Ramos (cell line): ENCODE measurements around the gene ENO1.

Experiments
- in situ Hi-C: fragments of 300-500 bp; cut with MboI; formaldehyde crosslinking; loops from one replicate; pipeline ENCODE4 v1.14.3; 2022; ENCODE audit warnings: low sequenced_read_pairs; ENCODE audit not compliant: unreplicated experiment

Gene ENO1

DNA sequence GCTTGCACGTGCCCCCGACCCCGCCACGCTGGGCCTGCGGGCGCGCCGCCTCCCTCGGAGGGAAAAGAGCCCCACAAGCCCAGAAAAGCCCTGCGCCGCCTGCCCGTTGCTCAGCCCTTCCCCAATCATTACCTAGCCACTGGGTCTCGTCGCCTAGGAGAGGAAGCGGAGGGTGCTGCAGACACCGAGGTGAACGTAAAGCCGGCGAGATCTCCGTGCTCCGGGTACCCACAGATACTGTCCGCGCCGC lies at the start of gene ENO1:
Gene ENO1, minus strand, starts transcription at position 239 of the 250 bp plus-strand sequence. CDS start 3,778 bp downstream, outside the sequence.
- in situ Hi-C loops = no loop called here

DNA sequence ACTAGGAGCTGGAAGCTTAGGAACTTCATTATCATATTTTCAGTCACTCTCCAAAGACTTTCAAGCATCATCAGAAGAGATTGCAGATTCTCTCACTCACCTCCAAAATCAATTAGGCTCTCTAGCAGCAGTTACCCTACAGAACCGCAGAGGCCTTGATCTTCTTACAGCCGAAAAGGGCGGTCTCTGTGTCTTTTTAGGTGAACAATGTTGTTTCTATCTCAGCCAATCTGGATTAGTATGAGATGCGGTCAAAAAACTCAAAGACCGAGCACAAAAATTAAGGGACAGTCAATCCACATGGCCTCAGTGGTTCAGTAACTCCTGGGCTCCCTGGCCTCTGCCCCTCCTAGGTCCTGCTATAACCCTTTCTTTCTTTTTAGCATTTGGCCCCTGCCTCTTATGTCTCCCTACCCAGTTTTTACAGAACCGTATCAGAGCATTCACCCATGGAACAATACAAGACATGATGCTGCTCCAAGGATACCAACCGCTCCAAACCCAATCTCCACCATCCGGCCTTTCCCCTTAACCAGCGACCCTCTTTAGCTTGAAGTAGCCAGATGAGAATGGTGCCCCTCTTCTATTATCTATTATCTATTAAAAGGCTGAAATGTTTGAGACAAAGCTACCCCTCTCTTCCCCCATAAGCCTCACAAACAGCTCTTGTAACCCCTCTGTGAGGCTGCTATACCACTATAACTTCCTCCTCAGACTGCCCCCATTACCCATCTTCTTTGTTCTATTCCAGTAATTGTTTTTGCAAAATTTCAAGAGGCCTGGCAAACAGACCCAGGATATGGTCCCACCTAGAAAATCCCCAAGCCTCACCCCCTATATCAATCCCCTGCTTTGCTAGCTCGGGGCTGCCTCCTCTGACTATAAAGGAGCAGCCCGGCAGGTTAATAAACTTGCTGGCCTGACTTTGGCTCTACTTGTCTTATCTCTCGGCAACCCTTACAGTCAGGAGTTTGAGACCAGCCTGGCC lies 48.5 kb upstream of the ENO1 start:
- in situ Hi-C loops = loop anchor here (10.0 kb wide), 1 partner anchor 178 kb away; no protein-coding TSS in a partner anchor

DNA sequence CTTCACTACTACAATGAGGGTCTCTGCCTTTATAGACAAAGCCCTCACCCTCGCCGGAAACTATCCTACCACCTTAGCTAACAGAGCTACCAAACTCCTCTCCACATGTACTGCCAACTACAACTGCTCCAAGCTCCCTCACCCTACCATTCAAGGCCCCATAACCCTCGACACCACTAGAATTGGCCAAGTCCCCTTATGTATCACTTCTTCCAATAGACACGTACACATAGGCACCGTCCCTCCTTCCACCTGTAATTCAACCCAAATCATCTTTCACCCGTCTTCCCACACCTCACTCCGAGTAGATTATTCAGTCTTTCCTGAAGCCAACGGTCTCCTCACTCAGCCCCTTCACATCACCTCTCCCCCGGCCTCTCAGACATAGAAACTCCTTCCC lies 47.5 kb upstream of the ENO1 start:
- in situ Hi-C loops = loop anchor here (10.0 kb wide), 1 partner anchor 179 kb away; no protein-coding TSS in a partner anchor

DNA sequence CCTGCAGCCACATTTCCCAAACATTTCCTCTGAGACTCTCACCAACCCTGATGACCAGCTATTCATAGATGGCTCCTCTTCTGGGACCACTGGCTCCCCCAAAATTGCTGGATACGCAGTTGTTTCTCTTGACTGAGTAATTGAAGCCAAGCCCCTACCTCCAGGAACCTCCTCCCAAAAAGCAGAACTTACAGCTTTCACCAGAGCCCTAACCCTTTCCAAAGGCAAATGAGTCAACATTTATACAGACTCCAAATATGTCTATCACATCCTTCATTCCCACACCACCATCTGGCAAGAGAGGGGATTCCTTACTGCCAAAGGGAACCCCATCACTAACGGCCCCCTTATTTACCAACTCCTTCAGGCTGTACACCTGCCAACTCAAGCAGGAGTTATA lies 46.9 kb upstream of the ENO1 start:
- in situ Hi-C loops = loop anchor here (10.0 kb wide), 1 partner anchor 179 kb away; no protein-coding TSS in a partner anchor

DNA sequence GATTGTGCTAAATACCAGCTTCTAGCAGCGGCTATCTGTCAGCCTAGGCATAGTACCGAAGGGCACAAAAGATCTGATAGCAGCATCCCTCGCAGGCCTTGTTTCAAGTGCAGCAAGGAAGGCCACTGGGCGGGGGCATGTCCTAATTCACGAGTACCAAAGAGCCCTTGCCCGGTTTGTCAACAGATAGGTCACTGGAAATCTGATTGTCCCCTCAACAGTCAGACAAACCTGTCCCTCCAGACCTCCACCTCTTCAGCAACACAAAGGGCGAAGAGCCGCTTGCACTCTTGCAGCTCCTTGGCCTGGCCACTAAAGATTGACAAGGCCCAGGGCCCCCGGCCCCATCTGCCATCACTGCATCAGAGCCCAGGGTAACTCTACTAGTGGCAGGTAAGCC lies 44.5 kb upstream of the ENO1 start:
- in situ Hi-C loops = loop anchor here (10.0 to 25.0 kb wide), 2 partner anchors 182 to 564 kb away; no protein-coding TSS in a partner anchor

DNA sequence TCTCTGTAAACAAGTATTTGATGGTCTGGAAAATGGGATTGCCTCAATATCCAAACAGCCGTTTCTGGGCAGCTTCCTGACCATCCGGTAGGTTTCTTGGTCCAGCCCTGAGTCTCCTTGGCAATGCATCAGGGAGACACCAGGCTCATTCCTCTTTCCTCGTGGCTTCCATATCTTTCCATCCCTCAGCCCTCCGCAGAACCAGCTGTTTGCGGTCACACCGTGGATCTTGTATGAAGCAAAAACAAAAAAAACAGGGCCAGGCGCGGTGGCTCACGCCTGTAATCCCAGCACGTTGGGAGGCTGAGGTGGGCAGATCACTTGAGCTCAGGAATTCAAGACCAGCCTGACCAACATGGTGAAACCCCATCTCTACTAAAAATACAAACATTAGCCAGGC lies 39.0 kb upstream of the ENO1 start:
- in situ Hi-C loops = loop anchor here (5.0 to 25.0 kb wide), 2 partner anchors 75 to 570 kb away; no protein-coding TSS in a partner anchor

DNA sequence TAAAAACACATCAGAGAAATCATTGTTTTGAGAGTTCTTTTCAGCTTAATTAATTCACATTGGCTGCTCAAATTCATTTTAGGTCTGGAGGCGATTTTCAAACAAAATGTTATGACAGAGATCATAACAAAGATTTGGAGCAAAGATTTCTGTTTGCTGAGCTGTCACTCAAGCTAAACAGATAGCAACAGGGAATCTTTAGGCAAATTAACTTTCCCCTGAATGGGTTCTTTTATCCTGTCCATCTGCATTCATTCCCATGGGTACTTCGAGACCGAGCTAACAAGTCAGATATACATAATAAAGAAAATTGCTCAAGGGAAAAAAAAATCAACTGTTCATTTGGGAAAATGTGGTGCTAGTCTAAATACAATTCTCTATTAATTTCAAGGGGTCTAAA lies 37.0 kb upstream of the ENO1 start:
- in situ Hi-C loops = loop anchor here (5.0 to 25.0 kb wide), 2 partner anchors 77 to 572 kb away; no protein-coding TSS in a partner anchor

DNA sequence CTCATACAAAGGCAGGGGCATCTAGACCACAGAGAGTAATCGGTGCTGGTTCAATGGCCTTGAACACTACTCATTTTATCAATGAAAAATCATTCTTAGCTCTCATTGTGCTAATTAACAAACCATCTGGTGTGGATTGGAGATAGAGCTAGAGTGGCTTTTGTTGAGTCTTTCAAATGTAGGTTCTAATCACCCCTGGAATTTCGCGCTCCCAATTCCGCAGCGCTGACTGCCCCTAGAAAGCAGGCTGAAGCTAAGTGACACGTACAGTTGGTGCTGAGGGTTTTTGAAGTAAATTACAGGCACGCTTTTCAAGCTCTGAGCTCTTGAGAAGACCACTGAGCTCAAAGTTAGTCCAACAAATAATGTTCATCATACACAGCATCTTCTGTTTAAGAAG lies 36.0 kb upstream of the ENO1 start:
- in situ Hi-C loops = loop anchor here (25.0 kb wide), 1 partner anchor 573 kb away; no protein-coding TSS in a partner anchor

DNA sequence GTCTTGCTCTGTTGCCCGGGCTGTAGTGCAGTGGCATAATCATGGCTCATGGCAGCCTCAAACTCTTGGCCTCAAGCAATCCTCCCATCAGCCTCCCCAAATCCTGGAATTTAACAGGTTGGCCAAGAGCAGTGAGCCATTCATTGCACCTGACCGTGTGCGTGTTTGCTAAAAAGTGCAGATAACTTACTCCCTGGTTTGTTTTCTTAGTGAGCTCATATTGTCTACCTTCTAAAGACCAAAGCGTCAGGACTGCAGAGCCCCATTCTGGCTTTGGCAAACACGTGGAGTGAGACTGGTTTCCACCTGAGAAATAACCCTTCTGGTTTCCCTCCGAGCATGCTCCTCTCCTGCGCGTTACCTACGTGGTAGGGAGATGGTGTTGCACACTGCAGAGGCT lies 35.0 kb upstream of the ENO1 start:
- in situ Hi-C loops = loop anchor here (25.0 kb wide), 1 partner anchor 574 kb away; no protein-coding TSS in a partner anchor

DNA sequence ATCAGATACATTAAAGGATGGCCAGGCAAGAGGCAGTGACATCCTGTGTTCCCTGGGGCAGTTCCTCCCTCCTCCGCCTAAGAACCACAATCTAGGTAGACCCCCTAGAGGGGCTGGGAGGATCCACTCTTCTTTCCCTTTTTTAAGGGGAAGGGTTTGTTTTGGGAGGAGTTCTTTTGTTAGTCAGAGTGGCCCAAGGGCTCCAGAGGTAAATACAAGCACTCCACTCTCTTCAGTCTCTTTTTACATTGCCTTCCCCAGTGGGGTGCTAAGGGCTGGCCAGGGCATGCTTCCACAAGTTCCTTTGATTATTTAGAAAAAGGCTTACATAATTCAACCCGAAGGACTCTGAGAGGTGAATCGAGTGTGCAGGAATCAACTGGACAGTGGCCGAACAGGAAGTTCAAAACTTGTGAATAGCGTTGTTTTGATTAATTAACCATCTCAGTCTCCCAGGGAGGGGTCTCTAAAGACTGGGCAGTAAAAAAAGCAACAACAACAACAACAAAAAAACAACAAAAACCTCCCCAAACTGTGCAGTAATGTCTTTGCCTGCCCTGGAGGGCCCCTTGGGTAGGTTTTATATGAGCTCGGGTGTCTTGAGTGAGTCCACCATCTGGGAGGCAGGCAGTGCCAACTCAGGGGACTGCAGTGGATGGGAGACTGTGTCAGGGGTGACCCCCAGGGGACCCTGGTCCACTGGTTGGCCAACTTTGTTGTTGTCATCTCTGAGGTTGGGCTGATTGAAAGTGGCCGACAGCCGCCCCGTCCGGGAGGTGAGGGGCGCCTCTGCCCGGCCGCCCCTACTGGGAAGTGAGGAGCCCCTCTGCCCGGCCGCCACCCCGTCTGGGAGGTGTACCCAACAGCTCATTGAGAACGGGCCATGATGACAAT lies 33.2 kb upstream of the ENO1 start:
- in situ Hi-C loops = loop anchor here (25.0 kb wide), 1 partner anchor 576 kb away; no protein-coding TSS in a partner anchor

DNA sequence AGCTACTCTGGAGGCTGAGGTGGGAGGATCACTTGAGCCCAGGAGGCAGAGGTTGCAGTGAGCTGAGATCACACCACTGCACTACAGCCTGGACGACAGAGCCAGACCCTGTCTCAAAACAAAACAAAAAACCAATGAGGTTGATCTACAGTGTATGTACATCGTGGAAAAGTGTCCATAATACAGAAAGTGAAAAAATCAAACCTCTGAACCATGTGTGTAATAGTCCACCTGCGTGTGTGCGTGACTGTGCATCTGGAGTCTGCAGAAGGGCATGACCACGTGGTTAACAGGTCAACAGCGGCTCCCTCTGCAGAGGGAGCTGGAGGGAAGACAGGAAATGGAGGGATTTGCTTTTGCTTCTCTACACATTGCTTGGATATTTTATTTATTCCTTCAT lies 32.4 kb upstream of the ENO1 start:
- in situ Hi-C loops = loop anchor here (25.0 kb wide), 1 partner anchor 576 kb away; no protein-coding TSS in a partner anchor

DNA sequence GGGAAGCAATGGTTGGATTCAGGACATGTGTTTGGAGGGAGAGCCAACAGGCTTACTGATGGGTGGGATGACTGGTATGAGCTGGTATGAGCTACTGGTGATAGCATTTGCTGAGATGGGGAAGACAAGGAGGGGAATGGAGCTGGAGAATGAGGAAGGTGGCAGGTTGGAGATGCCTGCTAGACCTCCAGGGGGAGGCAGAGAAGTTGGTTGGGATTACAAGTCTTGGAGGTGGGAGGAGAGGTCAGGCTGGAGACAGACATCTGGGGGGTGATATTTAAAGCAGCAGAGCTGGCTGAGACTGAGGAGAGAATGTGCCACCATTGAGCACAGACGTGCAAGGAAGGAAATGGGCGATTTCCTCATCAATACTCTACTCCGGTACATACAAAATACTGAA lies 31.8 kb upstream of the ENO1 start:
- in situ Hi-C loops = loop anchor here (25.0 kb wide), 1 partner anchor 577 kb away; no protein-coding TSS in a partner anchor

DNA sequence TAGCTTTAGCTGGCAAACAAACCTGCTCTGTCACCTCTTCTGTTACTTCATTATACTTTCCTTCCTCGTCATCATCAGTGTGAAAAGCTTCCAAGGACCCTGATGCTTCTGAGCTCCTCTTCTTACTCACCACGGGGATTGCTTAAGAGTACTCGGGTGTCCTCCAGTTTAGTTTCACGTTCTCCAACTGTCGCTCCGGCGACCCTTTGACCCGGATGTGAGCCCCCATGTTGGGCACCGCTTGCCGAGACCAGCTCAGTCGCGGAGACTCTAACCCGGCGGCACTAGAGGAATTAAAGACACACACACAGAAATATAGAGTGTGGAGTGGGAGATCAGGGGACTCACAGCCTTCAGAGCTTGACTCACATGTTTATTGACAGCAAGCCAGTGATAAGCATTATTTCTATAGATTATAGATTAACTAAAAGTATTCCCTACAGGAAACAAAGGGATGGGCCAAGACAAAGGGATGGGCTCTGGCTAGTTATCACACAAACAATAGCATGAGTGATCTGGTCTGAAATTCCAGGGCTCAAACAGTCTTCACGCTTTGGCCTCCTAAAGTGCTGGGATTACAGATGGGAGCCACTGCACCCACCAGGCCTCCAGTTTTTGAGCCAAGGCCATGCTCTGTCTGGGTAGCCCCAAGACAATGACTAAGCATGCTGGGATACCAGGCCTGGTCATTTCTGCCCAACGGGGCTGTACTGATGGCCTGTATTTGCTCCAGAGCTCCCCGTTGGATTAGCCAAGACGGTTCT lies 30.1 kb upstream of the ENO1 start:
- in situ Hi-C loops = loop anchor here (25.0 kb wide), 1 partner anchor 579 kb away; no protein-coding TSS in a partner anchor

DNA sequence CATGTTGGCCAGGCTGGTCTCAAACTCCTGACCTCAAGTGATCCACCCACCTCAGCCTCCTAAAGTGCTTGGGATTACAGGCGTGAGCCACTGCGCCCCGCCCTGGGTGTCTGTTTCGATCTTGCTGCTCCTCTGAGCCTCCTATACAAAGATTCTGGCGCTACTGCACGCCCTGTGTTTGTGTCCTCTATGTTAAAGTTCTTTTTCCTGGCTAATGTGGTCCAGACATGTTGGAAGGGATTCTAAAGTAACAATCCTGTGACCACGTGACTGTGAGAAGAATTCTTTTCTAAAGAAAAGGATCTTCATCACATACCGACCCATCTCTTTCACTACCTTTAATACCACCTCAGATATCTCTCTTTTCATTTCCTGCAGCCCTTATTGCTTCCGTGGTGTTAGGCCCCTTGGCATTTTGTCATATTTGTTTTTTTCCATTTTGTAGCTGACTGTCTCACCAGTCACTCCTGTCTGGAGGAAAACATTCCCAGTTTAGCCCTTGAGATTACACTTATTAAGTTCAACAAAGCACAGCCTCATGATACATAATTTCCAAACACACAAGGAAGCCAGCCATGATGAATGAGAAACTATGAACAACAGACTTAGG lies 27.2 kb upstream of the ENO1 start:
- in situ Hi-C loops = loop anchor here (25.0 kb wide), 1 partner anchor 582 kb away; no protein-coding TSS in a partner anchor

DNA sequence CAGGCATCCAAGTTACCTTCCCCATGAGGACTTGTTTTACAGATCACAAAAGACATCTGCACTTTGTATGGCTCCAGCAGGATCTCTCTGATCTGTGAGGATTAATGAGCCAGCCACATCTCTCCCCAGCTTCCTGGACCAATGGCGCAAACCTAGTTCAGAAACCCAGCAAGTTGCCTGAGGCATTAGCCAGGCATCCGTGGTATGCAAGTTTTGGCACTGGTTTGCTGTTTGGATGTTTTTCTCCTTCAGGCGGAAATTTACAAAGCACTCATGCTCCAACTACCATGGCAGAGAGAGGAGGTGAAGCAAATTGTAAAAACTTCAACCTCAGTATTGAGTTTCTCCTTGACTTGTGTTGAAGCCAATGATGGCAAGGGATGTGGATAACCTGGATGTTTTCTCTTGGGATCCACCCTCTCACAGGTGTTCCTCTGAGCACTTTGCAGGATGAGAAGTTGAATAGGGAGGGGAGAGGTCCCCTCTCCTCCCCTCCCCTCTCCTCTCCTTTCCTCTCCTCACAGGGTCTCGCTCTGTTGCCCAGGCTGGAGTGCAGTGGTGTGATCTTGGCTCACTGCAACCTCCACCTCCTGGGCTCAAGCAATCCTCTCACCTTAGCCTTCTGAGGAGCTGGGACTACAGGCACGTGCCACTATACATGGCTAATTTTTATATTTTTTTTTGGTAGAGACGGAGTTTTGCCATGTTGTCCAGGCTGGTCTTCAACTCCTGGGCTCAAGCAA lies 25.6 kb upstream of the ENO1 start:
- in situ Hi-C loops = loop anchor here (25.0 kb wide), 1 partner anchor 583 kb away; no protein-coding TSS in a partner anchor

DNA sequence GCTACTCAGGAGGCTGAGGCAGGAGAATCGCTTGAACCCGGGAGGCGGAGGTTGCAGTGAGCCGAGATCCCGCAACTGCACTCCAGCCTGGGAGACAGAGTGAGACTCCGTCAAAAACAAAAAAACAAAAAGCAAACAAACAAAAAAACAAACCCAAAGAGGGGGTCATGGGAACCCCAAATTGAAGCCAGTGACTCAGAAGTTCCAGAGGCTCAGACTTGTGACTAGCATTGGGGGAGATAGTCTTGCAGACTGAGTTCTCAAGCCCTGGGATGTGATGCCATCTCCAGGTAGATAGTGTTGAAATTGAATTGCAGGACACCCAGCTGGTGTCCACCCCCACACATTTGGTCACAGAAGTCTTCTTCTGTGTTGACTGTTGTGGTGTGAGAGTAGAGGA lies 24.9 kb upstream of the ENO1 start:
- in situ Hi-C loops = loop anchor here (25.0 kb wide), 1 partner anchor 584 kb away; no protein-coding TSS in a partner anchor

DNA sequence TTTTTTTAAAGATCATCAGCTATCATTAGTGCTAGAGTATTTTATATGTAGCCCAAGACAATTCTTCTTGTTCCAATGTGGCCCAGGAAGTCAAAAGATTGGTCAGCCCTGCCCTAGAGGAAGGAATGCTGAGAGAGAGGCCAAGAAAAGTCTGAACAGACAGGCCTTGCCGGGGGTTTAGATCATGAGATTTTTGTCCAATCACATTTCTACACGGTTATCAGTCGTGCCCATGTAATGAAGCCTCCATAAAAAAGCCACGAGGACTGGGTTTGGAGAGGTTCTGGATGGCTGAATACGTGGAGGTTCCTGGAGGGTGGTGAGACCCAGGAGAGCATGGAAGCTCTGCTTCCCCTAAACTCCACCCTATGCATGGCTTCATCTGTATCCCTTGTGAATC lies 24.3 kb upstream of the ENO1 start:
- in situ Hi-C loops = loop anchor here (25.0 kb wide), 1 partner anchor 585 kb away; no protein-coding TSS in a partner anchor

DNA sequence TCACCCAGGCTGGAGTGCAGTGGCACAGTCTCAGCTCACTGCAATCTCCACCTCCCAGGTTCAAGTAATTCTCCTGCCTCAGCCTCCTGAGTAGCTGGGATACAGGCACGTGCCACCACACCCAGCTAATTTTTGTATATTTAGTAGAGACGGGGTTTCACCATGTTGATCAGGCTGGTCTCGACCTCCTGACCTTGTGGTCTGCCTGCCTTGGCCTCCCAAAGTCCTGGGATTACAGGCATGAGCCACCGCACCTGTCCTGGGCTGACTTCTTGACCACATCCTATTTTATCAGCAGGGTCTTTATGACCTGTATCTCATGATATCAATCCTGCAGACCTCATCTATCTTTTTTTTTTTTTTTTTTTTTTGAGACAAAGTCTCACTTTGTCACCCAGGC lies 22.2 kb upstream of the ENO1 start:
- in situ Hi-C loops = loop anchor here (25.0 kb wide), 1 partner anchor 587 kb away; no protein-coding TSS in a partner anchor
